HCT116 (cell line): Measurements from ENCODE around the gene PRSS35. TPM values are rescaled to one million over a fixed set of nuclear protein-coding genes. Genes with fewer than 3 reads are reported as not detected.

Experiments
- ATAC-seq: fragments of 200-7000 bp; cut with Tn5 transposase; 2 replicates; pipeline ENCODE4 v1.9.1; 2020; ENCODE audit warnings: mild to moderate bottlenecking, moderate library complexity
- BruUV-seq: library from RNA; stranded (reverse); fragments of 400-500 nt; replicated peaks from 2 replicates; lab custom pipeline; 2021; lab: Mats Ljungman, UMichigan
- CTCF ChIA-PET: fragments of 300-600 bp; sonication (Branson Sonifier 250); formaldehyde crosslinking; loops from one replicate; lab custom pipeline; 2021; ENCODE audit warnings: antibody characterized with exemption; lab: Charles Lee
- POLR2A ChIA-PET: fragments of 300-600, 350-600 bp; sonication (Branson Sonifier 250); formaldehyde crosslinking; loops from one replicate; lab custom pipeline; 2021; ENCODE audit warnings: antibody characterized with exemption; lab: Charles Lee
- RAD21 ChIA-PET, 2 experiments: fragments of 300-600 bp; sonication (Branson Sonifier 250); formaldehyde crosslinking; loops; one replicate each; lab custom pipeline; 2023; ENCODE audit warnings: low total read pairs in 2 of 2; ENCODE audit not compliant: uncharacterized antibody in 2 of 2, unreplicated experiment in 2 of 2, low non-redundant PET in 1 of 2; lab: Charles Lee
- DNase-seq: peaks from one replicate; pipeline ENCODE4 v3.0.0-alpha.2; 2010; ENCODE audit warnings: low read depth, low spot score
- H2AFZ ChIP-seq: fragments of 200-600 bp; shearing (Covaris generic), sonication (generic); 2 replicates; pipeline ENCODE4 v1.6.1; 2017; ENCODE audit warnings: low read depth, mixed run types, mixed read lengths, antibody characterized with exemption, low read length; ENCODE audit not compliant: poor library complexity, severe bottlenecking
- H3K27ac ChIP-seq: 2 replicates; pipeline ENCODE4 v1.5.1; 2012; ENCODE audit warnings: low read depth, low read length
- H3K27me3 ChIP-seq: fragments of 200-600 bp; sonication (generic); 2 replicates; pipeline ENCODE4 v1.6.1; 2016; ENCODE audit warnings: mixed run types, low read length, mixed read lengths; ENCODE audit not compliant: insufficient read depth
- H3K36me3 ChIP-seq, 2 experiments: fragments of 200-500 bp in 1 of 2; fragments of 200-600 bp in 1 of 2; sonication (Bioruptor generic) in 1 of 2; sonication (generic) in 1 of 2; 2 replicates each; pipeline versions ENCODE4 v1.5.1 to v1.6.1; 2014 to 2016; ENCODE audit warnings: low read length in 2 of 2, inconsistent platforms in 1 of 2, mixed read lengths in 1 of 2, mixed run types in 1 of 2; ENCODE audit not compliant: insufficient read depth in 2 of 2, control insufficient read depth in 1 of 2
- H3K4me1 ChIP-seq, 2 experiments: fragments of 200-600 bp in 1 of 2; sonication (generic) in 1 of 2; 2 replicates each; pipeline versions ENCODE4 v1.5.1 to v1.6.1; 2012 to 2017; ENCODE audit warnings: low read length in 2 of 2, inconsistent platforms in 1 of 2, mild to moderate bottlenecking in 1 of 2, mixed read lengths in 1 of 2, mixed run types in 1 of 2, moderate library complexity in 1 of 2; ENCODE audit not compliant: insufficient read depth in 2 of 2, control insufficient read depth in 1 of 2
- H3K4me2 ChIP-seq: fragments of 200-600 bp; sonication (generic); 2 replicates; pipeline ENCODE4 v1.6.1; 2017; ENCODE audit warnings: mixed run types, low read length, mixed read lengths
- H3K4me3 ChIP-seq, 2 experiments: fragments of 200-600 bp in 1 of 2; sonication (generic) in 1 of 2; replicated peaks in 1 of 2; 2 replicates each; pipeline ENCODE4 v1.5.1; 2011 to 2016; ENCODE audit warnings: low read length in 2 of 2, control low read depth in 1 of 2, low read depth in 1 of 2, mild to moderate bottlenecking in 1 of 2, mixed read lengths in 1 of 2, mixed run types in 1 of 2
- H3K79me2 ChIP-seq: fragments of 200-600 bp; sonication (generic); 2 replicates; pipeline ENCODE4 v1.6.1; 2017; ENCODE audit warnings: mild to moderate bottlenecking, mixed run types, low read length, moderate library complexity, mixed read lengths; ENCODE audit not compliant: insufficient read depth
- H3K9ac ChIP-seq: fragments of 200-600 bp; sonication (generic); 2 replicates; pipeline ENCODE4 v1.6.1; 2016; ENCODE audit warnings: low read length, mixed read lengths
- H3K9me2 ChIP-seq: fragments of 200-600 bp; sonication (generic), shearing (Covaris generic); 2 replicates; pipeline ENCODE4 v1.6.1; 2017; ENCODE audit warnings: mixed run types, mild to moderate bottlenecking, moderate library complexity; ENCODE audit not compliant: insufficient read depth
- H3K9me3 ChIP-seq, 2 experiments: fragments of 200-500 bp in 1 of 2; fragments of 200-600 bp in 1 of 2; sonication (Bioruptor generic) in 1 of 2; sonication (generic) in 1 of 2; 2 replicates each; pipeline ENCODE4 v1.6.1; 2014 to 2017; ENCODE audit warnings: low read length in 2 of 2, mixed read lengths in 2 of 2, inconsistent platforms in 1 of 2, low read depth in 1 of 2, mild to moderate bottlenecking in 1 of 2, mixed run types in 1 of 2, moderate library complexity in 1 of 2; ENCODE audit not compliant: control insufficient read depth in 1 of 2, insufficient read depth in 1 of 2
- H4K20me1 ChIP-seq: fragments of 200-600 bp; sonication (generic), shearing (Covaris generic); 2 replicates; pipeline ENCODE4 v1.6.1; 2017; ENCODE audit warnings: mixed run types, mild to moderate bottlenecking, moderate library complexity; ENCODE audit not compliant: insufficient read depth
- CBX3 ChIP-seq: IDR thresholded peaks from 2 replicates; pipeline ENCODE4 v1.6.1; 2012; ENCODE audit warnings: low read depth
- ELF1 ChIP-seq: IDR thresholded peaks from 2 replicates; pipeline ENCODE4 v1.6.1; 2012; ENCODE audit warnings: low read depth, borderline replicate concordance
- EZH2 ChIP-seq: fragments of 200-600 bp; sonication (generic); IDR thresholded peaks from 2 replicates; pipeline ENCODE4 v1.6.1; 2017; ENCODE audit warnings: antibody characterized with exemption, mixed run types
- RAD21 ChIP-seq: IDR thresholded peaks from 2 replicates; pipeline ENCODE4 v1.6.1; 2012; ENCODE audit warnings: low read depth, mild to moderate bottlenecking
- TCF7L2 ChIP-seq: IDR thresholded peaks from 2 replicates; pipeline ENCODE4 v1.7.0; 2011; ENCODE audit warnings: borderline replicate concordance, inconsistent platforms; ENCODE audit not compliant: insufficient read depth, insufficient read length; ENCODE audit errors: extremely low read depth
- intact Hi-C: fragments of 100-400 bp; cut with micrococcal nuclease; formaldehyde crosslinking; loops from 2 replicates; pipeline ENCODE4 v1.10.0; 2022
- total RNA-seq: library from RNA; stranded (reverse); gene quantifications from one replicate; pipeline ENCODE4 v1.2.1, GENCODE V29; 2021; ENCODE audit not compliant: unreplicated experiment
- TF ChIP-seq, protein P1 (sequence below), 3 experiments: fragments of 200-600 bp in 1 of 3; sonication (generic) in 1 of 3; IDR thresholded peaks in 2 of 3; conservative IDR thresholded peaks in 1 of 3; 2 replicates each; pipeline ENCODE4 v1.5.1; 2012 to 2017; ENCODE audit warnings: low read depth in 2 of 3, low read length in 2 of 3, antibody characterized with exemption in 1 of 3, borderline replicate concordance in 1 of 3, control low read depth in 1 of 3, mild to moderate bottlenecking in 1 of 3, mixed read lengths in 1 of 3, mixed run types in 1 of 3, moderate library complexity in 1 of 3; ENCODE audit not compliant: insufficient read depth in 1 of 3

PRSS35 gene
- total RNA-seq, 1 experiment from 2014 or later, result 0.37 TPM

- ChIA-PET CTCF (interaction anchor here (1.6 to 1.7 kb wide), 2 partner anchors 17 to 452 kb away, joined by 7 read pairs; partner anchors contain the start of gene DOP1A), POLR2A (no interaction called here), RAD21 (interaction anchor here in 1 of 2 experiments (0.7 kb wide), 1 partner anchor 451 kb away, joined by 3 read pairs; the partner anchor contains the start of gene DOP1A)
- TF ChIP-seq EZH2, result no peak
- TF ChIP-seq TCF7L2, result no peak
- TF ChIP-seq CBX3, result no peak
- TF ChIP-seq, protein P1, sequence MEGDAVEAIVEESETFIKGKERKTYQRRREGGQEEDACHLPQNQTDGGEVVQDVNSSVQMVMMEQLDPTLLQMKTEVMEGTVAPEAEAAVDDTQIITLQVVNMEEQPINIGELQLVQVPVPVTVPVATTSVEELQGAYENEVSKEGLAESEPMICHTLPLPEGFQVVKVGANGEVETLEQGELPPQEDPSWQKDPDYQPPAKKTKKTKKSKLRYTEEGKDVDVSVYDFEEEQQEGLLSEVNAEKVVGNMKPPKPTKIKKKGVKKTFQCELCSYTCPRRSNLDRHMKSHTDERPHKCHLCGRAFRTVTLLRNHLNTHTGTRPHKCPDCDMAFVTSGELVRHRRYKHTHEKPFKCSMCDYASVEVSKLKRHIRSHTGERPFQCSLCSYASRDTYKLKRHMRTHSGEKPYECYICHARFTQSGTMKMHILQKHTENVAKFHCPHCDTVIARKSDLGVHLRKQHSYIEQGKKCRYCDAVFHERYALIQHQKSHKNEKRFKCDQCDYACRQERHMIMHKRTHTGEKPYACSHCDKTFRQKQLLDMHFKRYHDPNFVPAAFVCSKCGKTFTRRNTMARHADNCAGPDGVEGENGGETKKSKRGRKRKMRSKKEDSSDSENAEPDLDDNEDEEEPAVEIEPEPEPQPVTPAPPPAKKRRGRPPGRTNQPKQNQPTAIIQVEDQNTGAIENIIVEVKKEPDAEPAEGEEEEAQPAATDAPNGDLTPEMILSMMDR (IDR thresholded peaks at IDR 0.05 in 2 of 3, conservative IDR thresholded peaks at IDR 0.05 in 1 of 3; ENCODE audit: borderline replicate concordance in 1 of 3, insufficient read depth in 1 of 3, low read depth in 2 of 3, low read length in 2 of 3), result peak; percentile 22 to 45 (median 42); a peak in 3 of 6 replicates
- no peak for TF ChIP-seq ELF1
- peak; percentile 53 for TF ChIP-seq RAD21
- Histone ChIP-seq H3K9ac (no peak overlapping the region), H3K4me1 (no peaks in the 10 kb centered on the region), H3K9me3 (no peaks in the 10 kb centered on the region), H3K79me2 (no peaks in the 10 kb centered on the region), H2AFZ (peak overlapping the region; percentile 20), H3K36me3 (no peaks in the 10 kb centered on the region), H3K4me2 (no peak overlapping the region), H3K4me3 (no peak overlapping the region), H3K27me3 (no peaks in the 10 kb centered on the region), H3K9me2 (no peaks in the 10 kb centered on the region), H4K20me1 (no peaks in the 10 kb centered on the region), H3K27ac (no peak overlapping the region)
- intact Hi-C loops, result loop anchor here (1.0 kb wide), 1 partner anchor 452 kb away; the partner anchor contains the start of gene DOP1A
- no TSS peak for BruUV-seq
- ATAC-seq (peak; percentile 70), DNase-seq (no peak)
Measured at GRCh38 chr6:83518816-83519480, 6.6 kb downstream of the PRSS35 start.
